GM18508 (cell line): ENCODE data around the gene NMRK2.
"Not testable (repeated sequence)": the region's sequence is repeated elsewhere in the genome, so short reads cannot be mapped to it uniquely, and the experiment has no call there.

Experiments used
- ATAC-seq: cut with Tn5 transposase; IDR thresholded peaks from one replicate; pipeline ENCODE4 v1.9.1; 2021; ENCODE audit warnings: moderate number of reproducible peaks; ENCODE audit not compliant: insufficient read depth, unreplicated experiment

The NMRK2 gene

DNA sequence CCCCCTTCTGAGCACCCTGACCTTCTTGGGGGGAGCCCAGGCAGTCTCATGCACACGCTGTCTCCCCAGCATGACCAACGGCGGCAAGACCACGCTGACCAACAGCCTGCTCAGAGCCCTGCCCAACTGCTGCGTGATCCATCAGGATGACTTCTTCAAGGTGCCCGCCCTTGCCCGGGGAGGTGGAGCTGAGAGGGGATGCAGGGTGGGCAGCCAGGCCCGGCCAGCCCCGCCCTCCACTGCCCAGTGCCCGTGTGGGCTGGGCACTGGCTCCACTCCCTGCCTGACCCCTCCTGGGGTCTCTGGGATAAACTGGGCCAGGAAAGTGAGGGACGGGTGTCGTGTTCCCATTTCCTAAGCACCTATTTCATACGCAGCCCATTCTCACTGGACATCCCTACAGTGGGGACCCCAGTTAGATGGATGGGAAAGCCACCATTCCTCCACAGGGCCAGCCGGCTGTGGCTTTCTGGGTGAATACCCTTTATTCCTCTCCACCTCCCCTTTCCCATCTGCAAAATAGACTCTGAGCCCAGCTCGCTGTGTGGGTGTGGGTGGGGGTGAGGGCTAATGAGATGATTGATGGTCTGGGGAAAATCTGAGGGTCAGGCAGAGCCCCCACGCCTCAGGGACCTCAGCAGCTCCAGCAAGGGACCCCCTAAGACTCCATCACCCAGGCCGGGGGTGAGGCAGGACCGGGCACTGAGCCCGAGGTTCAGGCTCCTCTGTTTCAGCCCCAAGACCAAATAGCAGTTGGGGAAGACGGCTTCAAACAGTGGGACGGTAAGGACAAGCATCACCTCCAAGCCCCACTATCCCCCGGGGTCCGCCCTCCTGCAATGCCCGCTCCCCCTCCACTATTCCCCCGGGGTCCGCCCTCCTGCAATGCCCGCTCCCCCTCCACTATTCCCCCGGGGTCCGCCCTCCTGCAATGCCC lies 3.9 kb downstream of the NMRK2 start:
- ATAC-seq: no peak

DNA sequence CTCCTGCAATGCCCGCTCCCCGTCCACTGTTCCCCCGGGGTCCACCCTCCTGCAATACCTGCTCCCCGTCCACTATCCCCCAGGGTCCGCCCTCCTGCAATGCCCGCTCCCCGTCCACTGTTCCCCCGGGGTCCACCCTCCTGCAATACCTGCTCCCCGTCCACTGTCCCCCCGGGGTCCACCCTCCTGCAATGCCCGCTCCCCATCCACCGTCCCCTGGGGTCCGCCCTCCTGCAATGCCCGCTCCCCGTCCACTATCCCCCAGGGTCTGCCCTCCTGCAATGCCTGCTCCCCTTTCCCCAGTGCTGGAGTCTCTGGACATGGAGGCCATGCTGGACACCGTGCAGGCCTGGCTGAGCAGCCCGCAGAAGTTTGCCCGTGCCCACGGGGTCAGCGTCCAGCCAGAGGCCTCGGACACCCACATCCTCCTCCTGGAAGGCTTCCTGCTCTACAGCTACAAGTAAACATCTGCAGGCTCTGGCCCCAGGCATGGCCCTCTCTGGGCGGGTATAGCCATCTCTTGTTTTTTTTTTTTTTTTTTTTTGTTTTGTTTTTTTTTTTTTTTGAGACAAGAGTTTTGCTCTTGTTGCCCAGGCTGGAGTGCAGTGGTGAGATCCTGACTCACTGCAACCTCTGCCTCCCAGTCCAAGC lies 5.6 kb downstream of the NMRK2 start:
- not testable (repeated sequence) for ATAC-seq

DNA sequence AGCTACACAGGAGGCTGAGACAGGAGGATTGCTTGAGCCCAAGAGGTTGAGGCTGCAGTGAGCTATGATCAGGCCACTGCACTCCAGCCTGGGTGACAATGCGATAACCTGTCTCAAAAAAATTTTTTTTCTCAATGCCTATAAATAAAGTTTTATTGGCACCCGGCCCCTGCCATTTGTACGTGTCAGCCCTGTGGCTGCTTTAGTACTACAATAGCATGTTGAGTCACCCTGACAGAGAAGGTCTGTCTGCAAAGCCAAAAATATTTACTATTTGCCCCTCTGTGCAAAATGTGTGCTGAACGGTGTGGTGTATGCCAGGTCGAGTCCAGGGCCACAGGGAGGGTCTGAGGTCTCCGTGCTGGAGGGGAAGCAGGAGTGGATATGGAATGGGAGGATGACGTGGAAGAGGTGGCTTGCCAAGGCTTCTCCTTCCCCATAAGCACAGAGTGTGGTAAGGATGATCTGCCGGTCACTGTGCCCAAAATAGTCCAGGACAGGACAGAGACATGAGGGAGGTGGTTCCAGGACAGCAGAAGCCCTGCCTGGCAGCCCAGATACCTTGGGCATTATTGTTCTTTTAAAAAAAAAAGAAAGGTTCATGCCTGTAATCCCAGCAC lies 10.0 kb downstream of the NMRK2 start:
- ATAC-seq: no peak

DNA sequence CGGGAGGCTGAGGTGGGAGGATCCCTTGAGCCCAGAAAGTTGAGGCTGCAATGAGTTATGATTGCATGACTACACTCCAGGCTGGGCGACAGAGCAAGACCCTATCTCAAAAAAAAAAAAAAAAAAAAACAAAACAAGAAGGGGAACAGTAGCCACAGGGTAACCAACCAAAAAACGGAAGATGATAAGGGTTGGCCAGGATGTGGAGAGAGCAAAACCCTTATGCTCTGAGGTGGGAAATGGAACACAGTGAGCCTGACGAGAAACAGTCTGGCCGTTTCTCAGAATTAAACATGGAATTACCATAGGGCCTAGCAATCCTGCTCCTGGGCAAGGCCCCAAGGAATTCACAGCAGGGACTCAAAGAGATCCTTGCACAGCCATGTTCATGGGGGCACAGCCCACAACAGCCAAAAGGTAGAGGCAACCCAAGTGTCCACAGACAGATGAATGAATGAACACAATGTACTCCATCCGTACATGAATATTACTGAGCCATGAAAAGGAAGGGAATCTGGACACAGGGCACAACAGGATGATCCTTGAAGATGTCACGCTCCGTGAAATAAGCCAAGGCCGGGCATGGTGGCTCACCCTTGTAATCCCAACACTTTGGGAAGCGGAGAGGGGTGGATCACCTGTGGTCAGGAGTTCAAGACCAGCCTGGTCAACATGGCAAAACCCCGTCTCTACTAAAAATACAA lies 11.3 kb downstream of the NMRK2 start:
- no peak for ATAC-seq

DNA sequence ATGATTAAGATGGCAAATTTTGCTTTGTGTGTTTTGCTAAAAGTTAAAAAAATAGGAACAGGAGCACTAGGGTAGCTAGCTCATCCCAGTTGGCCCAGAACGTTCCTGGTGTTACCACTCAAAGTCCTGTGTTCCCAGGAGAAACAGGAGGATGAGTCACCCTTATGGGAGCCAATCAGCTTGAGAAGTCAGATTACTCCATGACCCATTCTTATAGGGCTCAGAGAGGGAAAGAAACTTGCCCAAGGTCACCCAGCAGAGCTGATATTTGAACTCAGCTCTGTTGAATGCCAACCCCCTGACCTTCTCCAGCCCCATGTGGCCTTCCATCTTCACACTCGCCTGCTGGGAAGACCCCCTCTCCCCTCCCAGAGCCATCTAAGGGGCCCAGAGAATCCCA lies 13.0 kb downstream of the NMRK2 start:
- no peak for ATAC-seq

DNA sequence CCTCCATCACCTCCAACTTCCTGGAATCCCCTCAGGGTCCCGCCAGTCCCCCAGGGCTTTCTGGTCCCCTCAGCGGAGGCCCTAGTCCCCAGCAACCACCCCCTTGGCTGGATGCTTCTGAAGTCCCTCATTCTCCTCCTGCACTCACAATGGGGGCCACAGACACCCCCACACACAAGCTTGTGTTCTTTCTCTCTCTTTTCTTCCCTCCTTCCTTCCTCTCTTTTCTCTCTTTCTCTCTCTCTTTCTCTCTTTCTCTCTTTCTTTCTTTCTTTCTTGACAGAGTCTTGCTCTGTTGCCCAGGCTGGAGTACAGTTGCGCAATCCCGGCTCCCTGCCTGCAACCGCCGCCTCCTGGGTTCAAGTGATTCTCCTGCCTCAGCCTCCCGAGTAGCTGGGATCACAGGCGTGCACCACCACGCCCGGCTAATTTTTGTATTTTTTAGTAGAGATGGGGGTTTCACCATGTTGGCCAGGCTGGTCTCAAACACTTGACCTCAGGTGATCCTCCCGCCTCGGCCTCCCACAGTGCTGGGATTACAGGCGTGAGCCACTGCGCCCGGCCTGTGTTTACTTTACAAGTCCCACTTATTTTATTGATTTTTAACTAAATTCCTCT lies 14.6 kb downstream of the NMRK2 start:
- not testable (repeated sequence) for ATAC-seq

DNA sequence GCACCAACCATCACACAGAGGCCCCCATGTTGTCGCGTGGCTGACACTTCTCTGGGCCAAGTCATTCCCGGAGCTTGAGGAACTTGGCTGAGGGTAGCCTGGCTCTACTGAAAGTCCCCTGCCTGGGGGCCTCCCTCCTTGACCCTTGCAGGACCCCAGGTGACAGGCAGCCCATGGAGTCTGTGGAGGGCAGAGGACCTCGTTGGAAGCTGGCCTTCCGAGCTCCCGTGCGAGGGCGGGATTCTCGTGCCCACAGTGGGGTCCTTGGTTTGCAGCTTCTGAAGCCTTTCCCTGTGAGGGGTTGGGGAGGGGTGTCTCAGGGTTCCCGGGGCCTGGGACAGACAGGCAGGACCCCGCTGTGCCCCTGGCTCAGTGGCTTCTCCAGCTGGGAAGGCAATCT lies 16.4 kb downstream of the NMRK2 start:
- ATAC-seq: no peak

DNA sequence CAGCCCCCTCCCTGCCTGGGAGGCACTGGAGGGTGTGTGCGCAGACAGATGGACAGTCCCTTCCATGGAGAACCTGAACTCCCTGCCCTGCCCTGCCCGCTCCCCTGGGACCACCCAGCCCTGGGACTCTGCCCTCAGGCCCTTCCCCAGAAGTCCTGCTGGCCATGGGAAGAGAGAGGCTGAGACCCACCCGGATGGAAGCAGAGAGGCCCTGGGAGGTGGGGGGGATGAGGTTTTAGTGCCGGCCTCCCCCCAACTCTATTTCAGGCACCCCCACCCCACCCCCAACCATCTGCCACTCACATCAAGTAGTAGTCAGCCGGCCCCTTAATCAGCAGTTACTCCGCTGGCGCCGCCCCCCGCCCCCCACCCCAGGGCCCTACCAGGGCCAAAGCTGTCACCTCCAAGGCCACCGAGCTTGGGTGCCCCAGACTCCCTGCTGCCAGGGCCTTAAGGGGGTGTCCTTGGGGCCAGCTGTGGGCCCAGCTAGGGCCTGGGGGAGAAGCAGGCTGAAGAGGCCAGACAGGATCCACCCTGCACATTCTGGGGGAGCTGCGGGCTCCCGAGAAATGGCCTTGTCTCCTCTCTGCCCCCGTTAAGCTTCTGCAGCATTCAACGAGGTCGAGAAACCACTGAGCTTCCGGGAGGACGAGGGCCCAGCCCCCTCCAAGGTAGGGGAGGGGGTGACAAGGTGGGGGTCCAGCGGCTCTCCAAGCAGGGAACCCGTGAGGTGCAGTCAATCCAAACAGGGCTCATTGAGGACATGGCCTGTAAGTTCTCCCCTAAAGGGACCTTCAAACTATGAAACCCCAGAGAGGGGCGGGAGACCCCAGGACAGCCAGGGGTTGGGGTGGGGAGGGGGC lies 17.4 kb downstream of the NMRK2 start:
- ATAC-seq: no peak

DNA sequence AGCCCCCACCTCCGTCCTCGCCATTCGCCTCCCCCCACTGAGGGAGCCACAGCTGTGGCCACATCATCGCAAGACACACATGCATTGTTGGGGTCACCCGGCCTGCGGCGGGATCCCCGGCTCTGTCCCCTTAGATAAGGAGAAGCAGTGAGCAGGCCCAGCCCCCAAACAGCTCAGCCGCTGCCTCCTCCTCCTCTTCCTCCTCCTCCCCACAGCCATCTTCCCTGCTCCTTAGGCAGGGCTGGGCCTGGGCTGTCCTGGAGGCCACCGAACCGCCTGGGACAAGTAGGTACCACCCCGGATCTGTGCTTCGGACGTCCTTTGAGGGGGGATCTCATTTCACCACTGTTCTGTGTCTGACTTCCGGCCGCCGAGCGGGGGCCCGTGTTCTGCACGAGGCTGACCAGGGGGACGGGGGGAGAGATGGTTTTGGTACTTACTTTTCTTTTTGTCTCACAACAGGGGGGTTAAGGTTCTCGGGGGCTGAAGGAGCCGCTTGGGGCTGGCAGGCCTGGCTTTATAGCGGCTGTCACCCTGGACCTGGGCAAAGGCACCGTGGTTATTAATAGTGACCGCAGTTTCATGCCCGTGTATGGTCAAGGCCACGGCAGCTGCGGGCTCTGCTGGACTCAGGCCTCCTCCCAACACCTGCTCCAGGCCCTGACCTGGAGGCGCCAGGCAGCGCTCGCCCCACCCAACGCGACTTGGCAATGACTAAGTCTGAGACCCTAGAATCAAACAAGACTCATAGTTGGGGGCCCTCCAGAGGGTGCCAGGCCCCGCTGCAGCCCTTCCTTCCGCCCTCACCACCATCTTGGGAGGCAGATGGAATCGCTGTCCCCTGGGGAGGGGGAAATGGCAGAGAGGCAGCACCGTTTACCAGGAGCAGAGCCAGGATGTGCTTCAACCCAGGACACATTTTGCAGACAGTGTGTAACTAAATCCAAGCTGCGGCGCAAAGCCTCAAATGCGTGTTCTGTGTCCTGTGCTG lies 18.3 kb downstream of the NMRK2 start:
- no peak for ATAC-seq

DNA sequence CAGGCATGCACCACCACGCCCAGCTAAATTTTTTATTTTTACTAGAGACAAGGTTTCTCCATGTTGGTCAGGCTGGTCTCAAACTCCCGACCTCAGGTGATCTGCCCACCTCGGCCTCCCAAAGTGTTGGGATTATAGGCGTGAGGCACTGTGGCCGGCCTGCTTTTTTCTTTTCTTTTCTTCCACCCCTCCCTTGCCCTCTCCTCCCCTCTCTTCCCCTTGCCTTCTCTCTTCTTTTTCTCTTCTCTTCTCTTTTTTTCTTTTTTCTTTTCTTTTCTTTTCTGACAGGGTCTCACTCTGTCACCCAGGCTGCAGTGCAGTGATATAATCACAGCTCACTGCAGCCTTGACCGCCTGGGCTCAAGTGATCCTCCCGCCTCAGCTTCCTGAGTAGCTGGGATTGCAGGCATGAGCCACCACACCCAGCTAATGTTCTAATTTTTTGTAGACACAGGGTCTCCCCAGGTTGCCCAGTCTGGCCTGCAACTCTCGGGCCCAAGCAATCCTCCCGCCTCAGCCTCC lies 19.9 kb downstream of the NMRK2 start:
- not testable (repeated sequence) for ATAC-seq

DNA sequence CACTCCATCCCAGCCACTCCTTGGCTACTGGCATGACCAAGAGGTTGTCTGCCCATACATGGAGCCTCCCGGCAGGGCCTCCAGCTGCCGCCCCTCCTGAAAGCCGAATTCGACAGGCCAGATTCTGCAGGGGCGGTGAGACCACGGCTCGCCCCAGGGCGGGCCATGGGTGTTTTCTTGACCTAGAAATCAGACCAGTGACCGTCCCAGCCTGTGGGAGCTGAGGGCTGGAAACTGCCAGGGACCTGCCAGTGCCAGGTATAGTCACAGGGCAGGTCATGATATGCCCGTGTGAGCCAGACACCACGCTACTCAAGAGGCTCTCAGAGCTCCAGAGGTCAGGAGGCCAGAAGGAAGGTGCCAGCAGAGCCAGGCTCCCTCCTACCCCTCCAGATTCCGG lies 21.2 kb downstream of the NMRK2 start:
- no peak for ATAC-seq

DNA sequence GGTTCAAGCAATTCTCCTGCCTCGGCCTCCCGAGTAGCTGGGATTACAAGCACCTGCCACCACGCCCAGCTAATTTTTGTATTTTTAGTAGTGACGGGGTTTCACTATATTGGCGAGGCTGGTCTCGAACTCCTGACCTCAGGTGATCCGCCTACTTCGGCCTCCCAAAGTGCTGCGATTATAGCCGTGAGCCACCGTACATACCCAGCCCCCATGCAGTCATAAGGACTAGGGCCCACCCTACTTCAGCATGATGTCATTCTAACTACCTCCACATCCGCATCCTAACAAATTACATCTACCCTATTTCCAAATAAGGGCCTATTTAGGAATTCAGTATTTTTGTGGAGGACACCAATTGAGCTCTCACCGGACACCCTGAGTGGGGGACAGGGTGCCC lies 22.4 kb downstream of the NMRK2 start:
- not testable (repeated sequence) for ATAC-seq

DNA sequence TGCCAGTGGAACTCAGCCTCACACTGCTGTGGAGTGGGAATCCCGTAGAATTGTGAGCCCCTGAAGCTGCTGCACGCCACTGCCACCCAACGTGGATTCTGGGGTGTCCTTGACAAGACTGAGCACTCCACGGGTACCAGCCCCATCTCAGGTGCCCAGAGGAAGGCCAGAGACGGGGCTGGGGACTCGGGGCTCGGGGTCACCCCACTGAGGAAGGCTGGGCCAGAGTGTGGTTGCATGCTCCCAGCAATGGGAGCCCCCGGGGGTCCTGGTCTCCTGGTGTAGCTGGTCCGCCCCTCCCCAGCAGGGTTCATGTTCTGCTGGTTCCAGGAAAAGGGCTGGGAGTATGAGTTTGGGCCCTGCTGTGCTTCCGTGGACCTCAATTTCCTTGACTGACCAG lies 22.8 kb downstream of the NMRK2 start:
- no peak for ATAC-seq

DNA sequence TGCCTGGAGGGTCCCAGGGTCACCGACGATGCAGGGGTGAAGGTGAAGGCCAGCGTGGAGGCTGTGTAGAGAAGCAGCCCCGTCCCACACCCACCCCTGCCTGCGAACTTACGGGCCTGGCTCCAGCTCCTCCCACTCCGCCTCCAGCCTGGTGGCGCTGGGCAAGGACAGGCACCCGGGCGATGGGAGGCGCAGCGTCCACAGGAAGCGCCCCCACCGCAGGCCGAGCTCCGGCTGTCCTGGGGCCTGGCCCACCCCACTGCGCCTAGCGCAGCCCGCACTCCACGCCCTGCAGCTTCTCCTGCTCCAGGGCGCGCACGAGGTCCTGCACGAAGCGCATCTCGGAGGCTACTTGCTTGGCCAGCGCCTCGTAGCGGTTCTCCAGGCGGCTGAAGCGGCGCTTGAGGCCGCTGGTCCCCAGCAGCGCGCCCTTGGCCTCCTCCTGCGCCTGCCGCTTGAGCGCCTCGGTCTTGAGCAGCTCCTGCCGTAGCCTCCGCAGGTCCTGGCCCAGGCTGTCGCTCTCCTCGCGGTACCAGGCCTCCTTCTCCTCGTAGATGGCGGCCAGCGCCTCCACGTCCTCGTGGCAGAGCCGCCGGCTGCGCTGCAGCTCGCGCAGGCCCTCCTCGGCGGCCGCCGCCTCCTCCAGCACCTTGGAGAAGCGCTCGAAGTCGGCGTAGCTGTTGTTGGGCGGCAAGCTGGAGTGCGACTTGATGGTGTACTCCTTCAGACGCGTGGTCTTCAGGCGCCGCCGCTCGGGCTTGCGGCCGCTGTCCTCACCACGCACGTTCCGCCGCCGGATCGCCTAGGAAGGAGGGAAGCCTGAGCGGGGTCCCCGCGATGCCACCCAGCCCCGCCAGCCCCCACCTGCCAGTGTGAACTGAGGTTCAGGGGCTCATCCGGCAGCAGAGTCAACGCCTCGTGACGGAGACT lies 26.2 kb downstream of the NMRK2 start:
- no peak for ATAC-seq

DNA sequence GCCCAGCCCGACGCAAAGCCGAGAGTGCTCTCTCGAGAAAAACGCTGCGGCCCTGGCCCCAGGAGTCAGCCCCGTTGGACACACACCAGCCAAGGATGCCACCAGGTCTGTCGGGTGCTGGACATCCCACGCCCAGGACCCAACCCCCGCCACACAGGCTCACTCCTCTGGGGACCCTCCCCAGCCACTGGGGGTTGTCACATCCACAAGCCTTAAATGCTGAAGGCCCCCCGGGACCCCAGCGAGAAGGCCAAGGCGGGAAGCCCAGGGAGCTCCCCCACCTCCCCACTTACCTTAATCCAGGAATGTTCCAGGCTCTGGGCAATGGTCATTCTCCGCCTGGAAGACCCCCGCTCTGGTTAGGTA lies 26.9 kb downstream of the NMRK2 start:
- no peak for ATAC-seq

DNA sequence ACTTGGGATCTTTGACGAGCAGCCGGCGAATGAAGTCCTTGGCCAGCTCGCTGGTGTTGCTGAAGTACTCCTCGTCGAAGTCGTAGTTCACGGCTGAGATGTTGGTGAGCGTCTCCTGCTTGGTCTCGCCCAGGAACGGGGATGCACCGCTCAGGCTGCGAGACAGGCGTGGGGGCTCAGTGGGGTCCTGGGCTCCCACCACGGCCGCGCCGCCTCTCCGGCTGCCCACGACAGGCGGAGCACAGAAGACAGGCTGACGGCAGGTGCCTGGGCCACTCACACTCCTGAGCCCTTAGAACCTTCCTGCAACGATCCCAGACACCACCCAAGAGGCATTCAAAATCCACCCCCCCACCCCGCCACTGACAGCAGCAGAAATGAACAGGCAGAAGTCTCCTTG lies 28.1 kb downstream of the NMRK2 start:
- no peak for ATAC-seq
